K562 (cell line): ENCODE measurements around the gene MPI. TPM values are rescaled to one million over a fixed set of nuclear protein-coding genes. Genes with fewer than 3 reads are reported as not detected.

Experiments used
- CSDE1 ChIP-seq, 2 experiments: fragments of 450-650 bp; IDR thresholded peaks; 2 replicates each; pipeline ENCODE4 v1.6.1; 2016; ENCODE audit warnings: mild to moderate bottlenecking in 1 of 2
- IRF2 ChIP-seq: sonication (generic); formaldehyde crosslinking; IDR thresholded peaks from 2 replicates; pipeline ENCODE4 v1.8.1; 2022; ENCODE audit warnings: mild to moderate bottlenecking, missing genetic modification reagents
- PML ChIP-seq: IDR thresholded peaks from 2 replicates; pipeline ENCODE4 v1.6.1; 2012; ENCODE audit warnings: low read length, inconsistent platforms
- TAF9B ChIP-seq: fragments of 450-650 bp; IDR thresholded peaks from 2 replicates; pipeline ENCODE4 v1.6.1; 2018; ENCODE audit warnings: mild to moderate bottlenecking; ENCODE audit not compliant: partially characterized antibody
- ZNF23 ChIP-seq: fragments of 250-450 bp; sonication (Bioruptor Pico); IDR thresholded peaks from 2 replicates; pipeline ENCODE4 v1.4.0; 2020; ENCODE audit warnings: mild to moderate bottlenecking
- polyA plus RNA-seq, 8 experiments: library from polyadenylated mRNA; depleted of rRNA in 4 of 8; stranded (reverse) in 5 of 8; unstranded in 3 of 8; fragments of >200 nt; fragmentation: Nextera tagmentation in 2 of 8; fragmentation: Illumina TruSeq in 1 of 8; extraction: Ambion mirVana in 2 of 8; extraction: Trizol in 1 of 8; gene quantifications; 2 replicates each; pipeline versions ENCODE4 v1.2.1 to v1.2.3, GENCODE V29; 2011 to 2014; ENCODE audit warnings: inconsistent platforms in 1 of 8, missing spikeins in 1 of 8
- total RNA-seq, 7 experiments: library from RNA; depleted of rRNA in 6 of 7; stranded (reverse); fragments of >200 nt in 6 of 7; fragmentation: Illumina TruSeq in 2 of 7; extraction: Trizol in 2 of 7; gene quantifications; 2 replicates each; pipeline versions ENCODE4 v1.2.1 to v1.2.3, GENCODE V29; 2011 to 2021; ENCODE audit warnings: low replicate concordance in 1 of 7
- TF ChIP-seq, protein P1 (sequence below), 2 experiments: fragments of 450-650 bp; conservative IDR thresholded peaks; 2 replicates each; pipeline ENCODE4 v1.6.1; 2017; ENCODE audit warnings: mild to moderate bottlenecking in 2 of 2, moderate library complexity in 2 of 2
- TF ChIP-seq, protein P2 (sequence below): sonication (generic); formaldehyde crosslinking; IDR thresholded peaks from 2 replicates; pipeline ENCODE4 v1.8.0; 2022; ENCODE audit warnings: mild to moderate bottlenecking, missing genetic modification reagents
- TF ChIP-seq, protein P3 (sequence below), 2 experiments: fragments of 450-650 bp; IDR thresholded peaks; 2 replicates each; pipeline ENCODE4 v1.6.1; 2018; ENCODE audit warnings: mild to moderate bottlenecking in 2 of 2, low read depth in 1 of 2; ENCODE audit not compliant: partially characterized antibody in 2 of 2
- TF ChIP-seq, protein P4 (sequence below): fragments of 250-450 bp; sonication (Bioruptor Pico); IDR thresholded peaks from 2 replicates; pipeline ENCODE4 v1.5.1; 2021; ENCODE audit warnings: mild to moderate bottlenecking
- TF ChIP-seq, protein P5 (sequence below): fragments of 450-650 bp; IDR thresholded peaks from 2 replicates; pipeline ENCODE4 v1.6.1; 2014; ENCODE audit warnings: low read depth, mild to moderate bottlenecking, moderate library complexity, borderline replicate concordance
- TF ChIP-seq, protein P6 (sequence below): sonication (generic); formaldehyde crosslinking; IDR thresholded peaks from 2 replicates; pipeline ENCODE4 v1.8.0; 2022; ENCODE audit warnings: missing genetic modification reagents, mild to moderate bottlenecking, moderate library complexity, borderline replicate concordance

MPI gene
- total and polyA plus RNA-seq, 9 of the 15 experiments (the other 6 are each of a cell fraction or from before 2014, with no cell fraction given), result 30.7 to 105 (median 40.5) TPM

DNA sequence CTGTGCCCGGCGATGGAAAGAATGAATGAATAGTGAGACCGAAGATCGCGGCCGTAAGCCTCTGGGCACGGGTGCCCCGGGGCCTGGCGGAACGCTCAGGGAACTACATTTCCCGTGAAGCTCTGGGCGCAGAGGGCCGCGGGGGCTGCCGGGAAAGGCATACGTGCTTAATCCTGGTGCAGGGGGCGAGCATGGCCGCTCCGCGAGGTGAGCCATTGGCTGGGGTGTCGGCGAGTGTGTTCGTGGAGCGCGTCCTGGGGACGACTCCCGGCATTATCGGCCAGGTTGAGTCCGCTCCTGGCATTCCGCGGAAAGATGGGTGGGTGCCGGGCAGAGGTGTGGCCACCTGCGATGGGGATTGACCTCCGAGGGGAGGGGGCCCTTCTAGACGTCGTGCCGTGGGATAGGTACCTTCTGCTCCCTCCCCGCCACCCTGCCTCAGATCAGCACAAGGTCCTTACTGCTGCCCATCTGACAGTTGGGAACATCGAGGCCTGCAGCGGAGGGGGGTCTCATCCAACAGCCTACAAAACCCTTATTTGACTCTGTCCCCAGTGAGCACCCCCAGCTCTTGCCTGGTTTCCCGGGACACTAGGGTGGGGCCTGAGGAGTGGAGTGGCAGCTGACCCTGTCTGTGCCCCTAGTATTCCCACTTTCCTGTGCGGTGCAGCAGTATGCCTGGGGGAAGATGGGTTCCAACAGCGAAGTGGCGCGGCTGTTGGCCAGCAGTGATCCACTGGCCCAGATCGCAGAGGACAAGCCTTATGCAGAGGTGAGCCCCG, at the start of gene MPI (continued):
- TF ChIP-seq, protein P1, sequence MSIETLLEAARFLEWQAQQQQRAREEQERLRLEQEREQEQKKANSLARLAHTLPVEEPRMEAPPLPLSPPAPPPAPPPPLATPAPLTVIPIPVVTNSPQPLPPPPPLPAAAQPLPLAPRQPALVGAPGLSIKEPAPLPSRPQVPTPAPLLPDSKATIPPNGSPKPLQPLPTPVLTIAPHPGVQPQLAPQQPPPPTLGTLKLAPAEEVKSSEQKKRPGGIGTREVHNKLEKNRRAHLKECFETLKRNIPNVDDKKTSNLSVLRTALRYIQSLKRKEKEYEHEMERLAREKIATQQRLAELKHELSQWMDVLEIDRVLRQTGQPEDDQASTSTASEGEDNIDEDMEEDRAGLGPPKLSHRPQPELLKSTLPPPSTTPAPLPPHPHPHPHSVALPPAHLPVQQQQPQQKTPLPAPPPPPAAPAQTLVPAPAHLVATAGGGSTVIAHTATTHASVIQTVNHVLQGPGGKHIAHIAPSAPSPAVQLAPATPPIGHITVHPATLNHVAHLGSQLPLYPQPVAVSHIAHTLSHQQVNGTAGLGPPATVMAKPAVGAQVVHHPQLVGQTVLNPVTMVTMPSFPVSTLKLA (conservative IDR thresholded peaks at IDR 0.05), result peak; percentile 62 to 85
- TF ChIP-seq CSDE1 (IDR thresholded peaks at IDR 0.05), result peak in 1 of 2 experiments; percentile 78; a peak in 2 of 4 replicates
- TF ChIP-seq, protein P2, sequence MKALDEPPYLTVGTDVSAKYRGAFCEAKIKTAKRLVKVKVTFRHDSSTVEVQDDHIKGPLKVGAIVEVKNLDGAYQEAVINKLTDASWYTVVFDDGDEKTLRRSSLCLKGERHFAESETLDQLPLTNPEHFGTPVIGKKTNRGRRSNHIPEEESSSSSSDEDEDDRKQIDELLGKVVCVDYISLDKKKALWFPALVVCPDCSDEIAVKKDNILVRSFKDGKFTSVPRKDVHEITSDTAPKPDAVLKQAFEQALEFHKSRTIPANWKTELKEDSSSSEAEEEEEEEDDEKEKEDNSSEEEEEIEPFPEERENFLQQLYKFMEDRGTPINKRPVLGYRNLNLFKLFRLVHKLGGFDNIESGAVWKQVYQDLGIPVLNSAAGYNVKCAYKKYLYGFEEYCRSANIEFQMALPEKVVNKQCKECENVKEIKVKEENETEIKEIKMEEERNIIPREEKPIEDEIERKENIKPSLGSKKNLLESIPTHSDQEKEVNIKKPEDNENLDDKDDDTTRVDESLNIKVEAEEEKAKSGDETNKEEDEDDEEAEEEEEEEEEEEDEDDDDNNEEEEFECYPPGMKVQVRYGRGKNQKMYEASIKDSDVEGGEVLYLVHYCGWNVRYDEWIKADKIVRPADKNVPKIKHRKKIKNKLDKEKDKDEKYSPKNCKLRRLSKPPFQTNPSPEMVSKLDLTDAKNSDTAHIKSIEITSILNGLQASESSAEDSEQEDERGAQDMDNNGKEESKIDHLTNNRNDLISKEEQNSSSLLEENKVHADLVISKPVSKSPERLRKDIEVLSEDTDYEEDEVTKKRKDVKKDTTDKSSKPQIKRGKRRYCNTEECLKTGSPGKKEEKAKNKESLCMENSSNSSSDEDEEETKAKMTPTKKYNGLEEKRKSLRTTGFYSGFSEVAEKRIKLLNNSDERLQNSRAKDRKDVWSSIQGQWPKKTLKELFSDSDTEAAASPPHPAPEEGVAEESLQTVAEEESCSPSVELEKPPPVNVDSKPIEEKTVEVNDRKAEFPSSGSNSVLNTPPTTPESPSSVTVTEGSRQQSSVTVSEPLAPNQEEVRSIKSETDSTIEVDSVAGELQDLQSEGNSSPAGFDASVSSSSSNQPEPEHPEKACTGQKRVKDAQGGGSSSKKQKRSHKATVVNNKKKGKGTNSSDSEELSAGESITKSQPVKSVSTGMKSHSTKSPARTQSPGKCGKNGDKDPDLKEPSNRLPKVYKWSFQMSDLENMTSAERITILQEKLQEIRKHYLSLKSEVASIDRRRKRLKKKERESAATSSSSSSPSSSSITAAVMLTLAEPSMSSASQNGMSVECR (CRISPR knock-in tag), result peak; percentile 70
- peak; percentile 61; the same call in 1 of the 2 replicates for TF ChIP-seq PML
- no peak for TF ChIP-seq ZNF23
- TF ChIP-seq, protein P3, sequence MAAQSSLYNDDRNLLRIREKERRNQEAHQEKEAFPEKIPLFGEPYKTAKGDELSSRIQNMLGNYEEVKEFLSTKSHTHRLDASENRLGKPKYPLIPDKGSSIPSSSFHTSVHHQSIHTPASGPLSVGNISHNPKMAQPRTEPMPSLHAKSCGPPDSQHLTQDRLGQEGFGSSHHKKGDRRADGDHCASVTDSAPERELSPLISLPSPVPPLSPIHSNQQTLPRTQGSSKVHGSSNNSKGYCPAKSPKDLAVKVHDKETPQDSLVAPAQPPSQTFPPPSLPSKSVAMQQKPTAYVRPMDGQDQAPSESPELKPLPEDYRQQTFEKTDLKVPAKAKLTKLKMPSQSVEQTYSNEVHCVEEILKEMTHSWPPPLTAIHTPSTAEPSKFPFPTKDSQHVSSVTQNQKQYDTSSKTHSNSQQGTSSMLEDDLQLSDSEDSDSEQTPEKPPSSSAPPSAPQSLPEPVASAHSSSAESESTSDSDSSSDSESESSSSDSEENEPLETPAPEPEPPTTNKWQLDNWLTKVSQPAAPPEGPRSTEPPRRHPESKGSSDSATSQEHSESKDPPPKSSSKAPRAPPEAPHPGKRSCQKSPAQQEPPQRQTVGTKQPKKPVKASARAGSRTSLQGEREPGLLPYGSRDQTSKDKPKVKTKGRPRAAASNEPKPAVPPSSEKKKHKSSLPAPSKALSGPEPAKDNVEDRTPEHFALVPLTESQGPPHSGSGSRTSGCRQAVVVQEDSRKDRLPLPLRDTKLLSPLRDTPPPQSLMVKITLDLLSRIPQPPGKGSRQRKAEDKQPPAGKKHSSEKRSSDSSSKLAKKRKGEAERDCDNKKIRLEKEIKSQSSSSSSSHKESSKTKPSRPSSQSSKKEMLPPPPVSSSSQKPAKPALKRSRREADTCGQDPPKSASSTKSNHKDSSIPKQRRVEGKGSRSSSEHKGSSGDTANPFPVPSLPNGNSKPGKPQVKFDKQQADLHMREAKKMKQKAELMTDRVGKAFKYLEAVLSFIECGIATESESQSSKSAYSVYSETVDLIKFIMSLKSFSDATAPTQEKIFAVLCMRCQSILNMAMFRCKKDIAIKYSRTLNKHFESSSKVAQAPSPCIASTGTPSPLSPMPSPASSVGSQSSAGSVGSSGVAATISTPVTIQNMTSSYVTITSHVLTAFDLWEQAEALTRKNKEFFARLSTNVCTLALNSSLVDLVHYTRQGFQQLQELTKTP (IDR thresholded peaks at IDR 0.05; ENCODE audit: low read depth in 1 of 2, partially characterized antibody in 2 of 2), result peak; percentile 48 to 98
- TF ChIP-seq, protein P4, sequence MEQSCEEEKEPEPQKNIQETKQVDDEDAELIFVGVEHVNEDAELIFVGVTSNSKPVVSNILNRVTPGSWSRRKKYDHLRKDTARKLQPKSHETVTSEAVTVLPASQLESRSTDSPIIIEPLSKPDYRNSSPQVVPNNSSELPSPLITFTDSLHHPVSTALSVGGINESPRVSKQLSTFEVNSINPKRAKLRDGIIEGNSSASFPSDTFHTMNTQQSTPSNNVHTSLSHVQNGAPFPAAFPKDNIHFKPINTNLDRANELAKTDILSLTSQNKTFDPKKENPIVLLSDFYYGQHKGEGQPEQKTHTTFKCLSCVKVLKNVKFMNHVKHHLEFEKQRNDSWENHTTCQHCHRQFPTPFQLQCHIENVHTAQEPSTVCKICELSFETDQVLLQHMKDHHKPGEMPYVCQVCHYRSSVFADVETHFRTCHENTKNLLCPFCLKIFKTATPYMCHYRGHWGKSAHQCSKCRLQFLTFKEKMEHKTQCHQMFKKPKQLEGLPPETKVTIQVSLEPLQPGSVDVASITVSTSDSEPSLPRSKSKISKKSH, result no peak
- TF ChIP-seq, protein P5, sequence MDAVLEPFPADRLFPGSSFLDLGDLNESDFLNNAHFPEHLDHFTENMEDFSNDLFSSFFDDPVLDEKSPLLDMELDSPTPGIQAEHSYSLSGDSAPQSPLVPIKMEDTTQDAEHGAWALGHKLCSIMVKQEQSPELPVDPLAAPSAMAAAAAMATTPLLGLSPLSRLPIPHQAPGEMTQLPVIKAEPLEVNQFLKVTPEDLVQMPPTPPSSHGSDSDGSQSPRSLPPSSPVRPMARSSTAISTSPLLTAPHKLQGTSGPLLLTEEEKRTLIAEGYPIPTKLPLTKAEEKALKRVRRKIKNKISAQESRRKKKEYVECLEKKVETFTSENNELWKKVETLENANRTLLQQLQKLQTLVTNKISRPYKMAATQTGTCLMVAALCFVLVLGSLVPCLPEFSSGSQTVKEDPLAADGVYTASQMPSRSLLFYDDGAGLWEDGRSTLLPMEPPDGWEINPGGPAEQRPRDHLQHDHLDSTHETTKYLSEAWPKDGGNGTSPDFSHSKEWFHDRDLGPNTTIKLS, result peak; percentile 87
- TF ChIP-seq IRF2 (CRISPR knock-in tag), result no peak
- TF ChIP-seq, protein P6, sequence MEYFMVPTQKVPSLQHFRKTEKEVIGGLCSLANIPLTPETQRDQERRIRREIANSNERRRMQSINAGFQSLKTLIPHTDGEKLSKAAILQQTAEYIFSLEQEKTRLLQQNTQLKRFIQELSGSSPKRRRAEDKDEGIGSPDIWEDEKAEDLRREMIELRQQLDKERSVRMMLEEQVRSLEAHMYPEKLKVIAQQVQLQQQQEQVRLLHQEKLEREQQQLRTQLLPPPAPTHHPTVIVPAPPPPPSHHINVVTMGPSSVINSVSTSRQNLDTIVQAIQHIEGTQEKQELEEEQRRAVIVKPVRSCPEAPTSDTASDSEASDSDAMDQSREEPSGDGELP, result peak; percentile 46; the same call in 1 of the 2 replicates
- peak; percentile 88 for TF ChIP-seq TAF9B
